OCI-LY7 (cell line): ENCODE measurements around the gene RHOB. TPM values are rescaled to one million over a fixed set of nuclear protein-coding genes. Genes with fewer than 3 reads are reported as not detected.

ENCODE experiments used
- BruUV-seq: library from RNA; stranded (reverse); fragments of 400-500 nt; replicated peaks from 2 replicates; lab custom pipeline; 2021; lab: Mats Ljungman, UMichigan
- CTCF ChIA-PET: fragments of 300-600 bp; sonication (Branson Sonifier 250); formaldehyde crosslinking; loops from one replicate; lab custom pipeline; 2022; ENCODE audit warnings: antibody characterized with exemption; ENCODE audit not compliant: unreplicated experiment; lab: Charles Lee
- POLR2A ChIA-PET: fragments of 300-600 bp; sonication (Branson Sonifier 250); formaldehyde crosslinking; loops from one replicate; lab custom pipeline; 2022; ENCODE audit warnings: antibody characterized with exemption; lab: Charles Lee
- DNase-seq: peaks from one replicate; pipeline ENCODE4 v3.0.0-alpha.2; 2015; ENCODE audit warnings: low spot score
- H2AFZ ChIP-seq: fragments of 200-600 bp; sonication (generic), shearing (Covaris generic); 2 replicates; pipeline ENCODE4 v1.6.1; 2014; ENCODE audit warnings: mild to moderate bottlenecking, antibody characterized with exemption, low read length, moderate library complexity
- H3K27ac ChIP-seq: fragments of 200-600 bp; sonication (generic); 2 replicates; pipeline ENCODE4 v1.5.1; 2014; ENCODE audit warnings: mixed run types, low read depth, mild to moderate bottlenecking, moderate library complexity, low read length, inconsistent platforms; ENCODE audit not compliant: poor library complexity, severe bottlenecking
- H3K36me3 ChIP-seq: fragments of 200-600 bp; sonication (generic); 2 replicates; pipeline ENCODE4 v1.6.1; 2014; ENCODE audit warnings: mild to moderate bottlenecking, antibody characterized with exemption, low read length, moderate library complexity, mixed read lengths; ENCODE audit not compliant: insufficient read depth
- H3K4me1 ChIP-seq: fragments of 200-600 bp; sonication (generic); 2 replicates; pipeline ENCODE4 v1.5.1; 2014; ENCODE audit warnings: mild to moderate bottlenecking, low read length; ENCODE audit not compliant: insufficient read depth, poor library complexity, severe bottlenecking
- H3K4me2 ChIP-seq: fragments of 200-600 bp; sonication (generic); 2 replicates; pipeline ENCODE4 v1.6.1; 2014; ENCODE audit warnings: mild to moderate bottlenecking, low read length
- H3K4me3 ChIP-seq: fragments of 200-600 bp; sonication (generic); 2 replicates; pipeline ENCODE4 v1.5.1; 2014; ENCODE audit warnings: mild to moderate bottlenecking, low read depth, low read length; ENCODE audit not compliant: poor library complexity, severe bottlenecking
- H3K79me2 ChIP-seq: fragments of 200-600 bp; sonication (generic); 2 replicates; pipeline ENCODE4 v1.6.1; 2016; ENCODE audit warnings: low read depth, mild to moderate bottlenecking, low read length, moderate library complexity, mixed read lengths; ENCODE audit not compliant: insufficient read depth
- H3K9me2 ChIP-seq: fragments of 200-600 bp; sonication (generic); 2 replicates; pipeline ENCODE4 v1.6.1; 2016; ENCODE audit warnings: mild to moderate bottlenecking, low read length, mixed read lengths; ENCODE audit not compliant: insufficient read depth
- H3K9me3 ChIP-seq: fragments of 200-600 bp; sonication (generic); 2 replicates; pipeline ENCODE4 v1.6.1; 2014; ENCODE audit warnings: mild to moderate bottlenecking, mixed run types, low read length, mixed read lengths
- H4K20me1 ChIP-seq: fragments of 200-600 bp; sonication (generic); 2 replicates; pipeline ENCODE4 v1.6.1; 2014; ENCODE audit warnings: mild to moderate bottlenecking, antibody characterized with exemption, low read length, moderate library complexity, mixed read lengths; ENCODE audit not compliant: insufficient read depth
- CTCF ChIP-seq: fragments of 200-600 bp; sonication (generic); conservative IDR thresholded peaks from 2 replicates; pipeline ENCODE4 v1.5.1; 2014; ENCODE audit warnings: mild to moderate bottlenecking, antibody characterized with exemption, low read length, moderate library complexity, mixed read lengths
- EZH2phosphoT487 ChIP-seq: fragments of 200-600 bp; sonication (generic); IDR thresholded peaks from 2 replicates; pipeline ENCODE4 v1.6.1; 2018; ENCODE audit warnings: low read depth, borderline replicate concordance, mild to moderate bottlenecking, mixed run types, antibody characterized with exemption, low read length, moderate library complexity, mixed read lengths
- intact Hi-C: fragments of 100-400 bp; cut with micrococcal nuclease; formaldehyde crosslinking; loops from one replicate; pipeline ENCODE4 v1.10.0; 2022; ENCODE audit not compliant: unreplicated experiment
- total RNA-seq, 2 experiments: library from RNA; depleted of rRNA in 1 of 2; stranded (reverse); fragments of >200 nt in 1 of 2; shearing (Covaris generic) in 1 of 2; gene quantifications; 2 replicates each; pipeline ENCODE4 v1.2.3, GENCODE V29; 2014 to 2022

The RHOB gene
- total RNA-seq, 2 experiments from 2014 or later, result 0.36 TPM; not detected in 1

DNA sequence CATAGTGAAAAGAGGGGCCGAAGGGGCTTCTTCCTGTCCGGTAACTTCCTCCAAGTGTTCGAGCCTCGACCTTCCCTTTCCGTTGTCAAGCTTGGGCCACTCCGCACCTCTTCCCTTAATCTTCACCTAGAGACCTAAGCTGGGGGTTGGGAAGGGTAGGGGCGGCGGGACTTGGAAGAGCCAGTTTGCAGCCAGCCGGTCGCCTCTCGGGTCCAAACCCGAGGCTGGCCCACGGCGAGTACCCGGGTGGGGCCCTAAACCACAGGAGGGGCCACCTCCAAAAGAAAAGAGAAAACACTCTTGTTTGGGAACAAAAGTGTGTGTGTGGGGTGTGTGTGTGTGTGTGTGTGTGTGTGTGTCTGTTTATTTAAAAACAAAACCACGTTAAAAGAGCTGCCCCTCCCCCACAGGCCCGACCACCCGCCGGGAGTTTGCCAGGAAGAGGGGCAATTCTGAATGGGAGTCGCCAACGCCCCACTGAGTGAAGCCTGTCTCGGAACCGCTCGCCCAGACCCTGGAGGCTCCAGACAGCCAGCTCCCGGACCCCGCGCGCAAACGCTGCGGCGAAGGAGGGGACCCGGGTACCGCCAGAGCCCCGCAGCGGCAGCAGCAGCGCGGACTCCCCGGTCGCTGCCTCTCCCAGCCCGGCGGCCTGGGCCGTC lies 488 bp upstream of the RHOB start:
- H3K36me3 ChIP-seq, result no peaks in the 10 kb centered on the region
- no peaks in the 10 kb centered on the region for H3K79me2 ChIP-seq
- CTCF ChIA-PET, result interaction anchor here (1.3 kb wide), 1 partner anchor 197 kb away, joined by 3 read pairs; no protein-coding TSS in a partner anchor
- H3K4me3 ChIP-seq, result peak overlapping the region; percentile 55
- no peak for TF ChIP-seq EZH2phosphoT487
- no peak for TF ChIP-seq CTCF
- H3K9me2 ChIP-seq, result no peaks in the 10 kb centered on the region
- POLR2A ChIA-PET, result interaction anchor here (0.9 kb wide), 1 partner anchor 10 kb away, joined by 3 read pairs; no protein-coding TSS in a partner anchor
- DNase-seq, result no peak
- no peaks in the 10 kb centered on the region for H4K20me1 ChIP-seq
- H3K27ac ChIP-seq, result no peak overlapping the region
- BruUV-seq, result no TSS peak
- H3K4me1 ChIP-seq, result peaks cover 3% of the 10 kb centered on the region
- H3K4me2 ChIP-seq, result peak overlapping the region; percentile 53
- intact Hi-C loops, result no loop called here
- H3K9me3 ChIP-seq, result no peaks in the 10 kb centered on the region
- no peak overlapping the region for H2AFZ ChIP-seq

- Histone ChIP-seq H3K4me1 (peaks cover 3% of the 10 kb centered on the region), H3K36me3 (no peaks in the 10 kb centered on the region), H4K20me1 (no peaks in the 10 kb centered on the region), H3K4me2 (peak overlapping the region; percentile 53; the same call in 1 of the 2 replicates), H2AFZ (no peak overlapping the region), H3K27ac (no peak overlapping the region), H3K9me3 (no peaks in the 10 kb centered on the region), H3K9me2 (no peaks in the 10 kb centered on the region), H3K4me3 (no peak overlapping the region), H3K79me2 (no peaks in the 10 kb centered on the region)
- CTCF ChIA-PET, result interaction anchor here (1.0 to 1.3 kb wide), 2 partner anchors 154 to 196 kb away, joined by 3 read pairs; no protein-coding TSS in a partner anchor
- intact Hi-C loops, result no loop called here
- no TSS peak for BruUV-seq
- DNase-seq, result no peak
- POLR2A ChIA-PET, result interaction anchor here (0.9 kb wide), 1 partner anchor 9 kb away, joined by 3 read pairs; no protein-coding TSS in a partner anchor
- TF ChIP-seq EZH2phosphoT487 (no peak), CTCF (no peak)
Observed at GRCh38 chr2:20447437-20448245, 767 bp downstream of the RHOB start.
